Mesodermal cell (in vitro differentiated cells): ENCODE data around the gene GPR4.
"Not testable (repeated sequence)": the region's sequence is repeated elsewhere in the genome, so short reads cannot be mapped to it uniquely, and the experiment has no call there.

Experiments used
- H3K27ac ChIP-seq: 2 replicates; pipeline ENCODE4 v1.7.0; 2013; ENCODE audit warnings: mild to moderate bottlenecking, low read depth, low read length, moderate library complexity; ENCODE audit not compliant: severe bottlenecking
- H3K36me3 ChIP-seq: 2 replicates; pipeline ENCODE4 v1.7.1; 2013; ENCODE audit warnings: mild to moderate bottlenecking, low read length, moderate library complexity; ENCODE audit not compliant: control insufficient read depth, insufficient read depth
- H3K4me1 ChIP-seq: one replicate; pipeline ENCODE4 v1.7.1; 2013; ENCODE audit warnings: mild to moderate bottlenecking, low read length; ENCODE audit not compliant: insufficient read depth, control insufficient read depth, poor library complexity, severe bottlenecking
- H3K4me3 ChIP-seq: 2 replicates; pipeline ENCODE4 v1.7.0; 2013; ENCODE audit warnings: low read length, control low read depth, mild to moderate bottlenecking; ENCODE audit not compliant: insufficient read depth, poor library complexity, severe bottlenecking; ENCODE audit errors: extremely low read depth
- H3K9me3 ChIP-seq: 2 replicates; pipeline ENCODE4 v1.7.1; 2013; ENCODE audit warnings: mild to moderate bottlenecking, low read length, moderate library complexity; ENCODE audit not compliant: control insufficient read depth
- WGBS, 2 experiments: methylation state at CpG; one replicate each; pipeline ENCODE4 v1.1.5; 2013; ENCODE audit warnings: missing lambda C conversion rate in 2 of 2; ENCODE audit not compliant: insufficient coverage in 2 of 2; 5-methylcytosine and 5-hydroxymethylcytosine counted together

The GPR4 gene

DNA sequence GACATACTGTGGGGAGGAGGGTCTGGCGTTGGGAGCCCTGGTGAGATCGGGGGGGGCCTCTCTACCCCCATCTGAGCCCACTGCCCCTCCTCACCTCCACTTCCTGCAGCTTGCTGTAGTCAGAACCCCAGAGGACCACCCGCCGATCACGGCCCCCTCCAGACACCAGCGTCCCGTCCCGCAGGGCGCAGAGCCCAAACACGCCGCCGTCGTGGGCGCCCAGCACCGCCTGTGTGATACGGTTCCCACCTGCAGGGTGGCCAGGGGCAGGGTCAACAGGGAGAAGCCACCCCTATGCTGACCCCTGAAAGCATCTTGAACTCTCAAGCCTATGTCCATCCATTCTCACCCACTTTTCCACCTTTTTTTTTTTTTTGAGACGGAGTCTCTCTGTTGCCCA, 19.4 kb upstream of the GPR4 start:
- no peaks in the 10 kb centered on the region for H3K9me3 ChIP-seq
- WGBS, 2 experiments = 93 to 95% methylated on average over 15 to 16 of the region's 17 CpGs
- H3K36me3 ChIP-seq = peaks cover 51% of the 10 kb centered on the region
- no peak overlapping the region for H3K27ac ChIP-seq
- H3K4me3 ChIP-seq = no peak overlapping the region
- no peaks in the 10 kb centered on the region for H3K4me1 ChIP-seq

DNA sequence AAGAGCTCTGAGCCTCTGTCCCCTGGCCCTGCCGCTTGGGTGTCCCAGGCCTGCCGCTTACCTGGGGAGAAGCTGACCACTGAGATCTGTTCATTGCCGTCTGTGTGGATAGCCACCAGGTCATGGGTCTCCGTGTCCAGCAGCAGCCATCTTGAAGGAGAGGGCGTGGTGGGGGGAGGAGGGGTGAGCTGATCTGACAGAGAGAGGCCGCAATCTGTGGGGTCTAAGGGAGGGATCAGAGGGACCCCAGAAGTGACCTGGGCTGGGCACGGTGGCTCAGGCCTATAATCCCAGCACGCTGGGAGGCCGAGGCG, 14.6 kb upstream of the GPR4 start:
- H3K27ac ChIP-seq = peak overlapping the region; percentile 84
- H3K36me3 ChIP-seq = peaks cover 68% of the 10 kb centered on the region
- no peaks in the 10 kb centered on the region for H3K9me3 ChIP-seq
- peaks cover 8% of the 10 kb centered on the region for H3K4me1 ChIP-seq
- H3K4me3 ChIP-seq = no peak overlapping the region
- WGBS, 2 experiments = 82 to 86% methylated on average over 10 of the region's 10 CpGs

DNA sequence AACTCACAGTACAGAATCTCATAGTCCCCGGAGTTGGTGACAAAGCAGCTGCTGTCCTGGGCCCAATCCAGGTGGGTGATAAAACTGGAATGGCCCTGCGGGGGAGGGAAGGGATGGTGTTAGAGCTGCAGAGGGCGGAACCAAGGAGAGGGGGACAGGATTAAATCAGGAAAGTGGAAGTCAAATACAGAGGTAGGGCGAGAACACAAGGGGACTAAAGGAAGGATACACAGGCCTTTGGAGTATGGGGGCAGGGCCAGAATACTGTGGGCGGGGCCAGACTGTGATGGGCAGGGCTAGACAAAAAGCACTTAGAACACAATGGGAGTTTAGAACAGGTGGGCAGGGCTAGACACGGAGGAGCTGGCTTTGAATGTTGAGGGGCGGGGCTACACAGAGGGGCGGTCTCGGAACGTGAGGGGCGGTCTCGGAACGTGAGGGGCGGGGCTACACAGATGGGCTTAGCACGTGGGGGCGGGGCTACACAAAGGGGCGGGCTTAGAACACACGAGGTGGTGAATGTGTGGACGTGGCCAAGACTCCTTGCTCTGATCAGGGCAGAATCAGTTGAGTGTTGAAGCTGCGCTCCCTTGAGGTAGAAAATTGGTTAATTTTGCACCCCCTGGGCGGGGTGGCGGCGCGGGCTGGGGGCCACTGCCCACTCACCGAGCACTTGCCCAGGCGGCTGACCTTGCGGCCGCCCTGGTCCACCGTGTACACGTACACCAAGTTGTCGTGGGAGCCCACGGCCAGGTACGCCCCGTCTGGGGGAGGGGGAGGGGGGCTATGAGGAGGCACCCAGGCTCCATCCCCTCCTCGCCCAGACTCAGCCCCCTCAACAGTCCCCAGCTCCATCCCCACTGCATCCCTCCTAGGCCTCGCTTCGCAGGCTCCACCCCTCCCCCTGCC, 14.0 kb upstream of the GPR4 start:
- peak overlapping the region; percentile 84 for H3K27ac ChIP-seq
- no peaks in the 10 kb centered on the region for H3K9me3 ChIP-seq
- peaks cover 69% of the 10 kb centered on the region for H3K36me3 ChIP-seq
- 40 to 46% methylated on average over 13 to 25 of the region's 37 CpGs for WGBS, 2 experiments
- H3K4me1 ChIP-seq = peaks cover 8% of the 10 kb centered on the region
- H3K4me3 ChIP-seq = peak overlapping the region; percentile 12

DNA sequence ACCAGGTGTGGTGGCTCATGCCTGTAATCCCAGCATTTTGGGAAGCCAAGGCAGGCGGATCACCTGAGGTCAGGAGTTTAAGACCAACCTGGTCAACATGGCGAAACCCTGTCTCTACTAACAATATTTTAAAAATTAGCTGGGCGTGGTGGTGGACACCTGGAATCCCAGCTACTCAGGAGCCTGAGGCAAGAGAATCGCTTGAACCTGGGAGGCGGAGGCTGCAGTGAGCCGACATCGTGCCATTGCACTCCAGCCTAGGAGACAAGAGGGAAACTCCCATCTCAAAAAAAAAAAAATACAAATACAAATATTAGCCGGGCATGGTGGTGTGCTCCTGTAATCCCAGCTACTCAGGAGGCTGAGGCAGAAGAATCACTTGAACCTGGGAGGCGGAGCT, 13.0 kb upstream of the GPR4 start:
- peaks cover 67% of the 10 kb centered on the region for H3K36me3 ChIP-seq
- not testable (repeated sequence) for H3K4me3 ChIP-seq, H3K4me1 ChIP-seq, H3K27ac ChIP-seq, H3K9me3 ChIP-seq
- WGBS, 2 experiments = 85 to 91% methylated on average over 7 to 8 of the region's 9 CpGs

DNA sequence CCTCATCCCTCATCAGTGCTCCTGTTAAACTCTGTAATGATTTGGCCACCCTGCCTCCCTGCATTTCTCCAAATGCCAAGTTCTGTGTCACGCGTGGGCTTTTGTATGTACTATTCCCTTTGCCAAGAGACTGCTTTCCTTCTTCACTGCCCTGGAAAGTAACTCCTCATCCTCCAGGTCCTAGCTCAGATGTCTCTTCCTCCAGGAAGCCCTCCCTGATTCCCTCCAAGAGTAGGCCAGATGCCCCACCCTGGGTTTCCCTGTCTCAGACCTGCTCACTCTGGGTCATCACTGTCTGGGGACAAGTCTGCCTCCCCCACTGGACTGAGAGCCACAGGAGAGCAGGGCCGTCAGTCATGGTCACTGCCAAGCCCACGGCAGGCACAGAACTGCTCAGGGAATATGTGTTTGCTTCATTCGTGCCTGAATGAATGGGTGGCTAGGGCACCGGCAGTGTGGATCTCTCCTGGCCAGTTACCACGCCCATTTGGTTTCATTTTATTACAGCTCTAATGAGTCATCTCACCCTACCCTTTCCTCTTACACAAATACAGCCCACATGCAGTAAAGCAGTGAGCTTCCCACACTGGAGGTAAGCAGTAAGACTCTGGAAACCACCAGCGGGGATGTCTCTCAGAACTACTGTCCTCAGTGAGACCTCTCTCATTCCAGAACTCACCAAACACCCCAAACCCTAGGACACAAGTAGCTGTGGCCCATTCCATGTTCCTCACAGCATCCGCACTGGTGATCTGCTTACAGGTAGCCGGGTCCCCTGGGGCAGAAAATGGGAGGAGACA, 12.1 kb upstream of the GPR4 start:
- Histone ChIP-seq H3K36me3 (peaks cover 68% of the 10 kb centered on the region), H3K9me3 (no peaks in the 10 kb centered on the region), H3K4me1 (peaks cover 8% of the 10 kb centered on the region), H3K4me3 (no peak overlapping the region), H3K27ac (peak overlapping the region; percentile 6)
- 86 to 95% methylated on average over 6 to 7 of the region's 10 CpGs for WGBS, 2 experiments

DNA sequence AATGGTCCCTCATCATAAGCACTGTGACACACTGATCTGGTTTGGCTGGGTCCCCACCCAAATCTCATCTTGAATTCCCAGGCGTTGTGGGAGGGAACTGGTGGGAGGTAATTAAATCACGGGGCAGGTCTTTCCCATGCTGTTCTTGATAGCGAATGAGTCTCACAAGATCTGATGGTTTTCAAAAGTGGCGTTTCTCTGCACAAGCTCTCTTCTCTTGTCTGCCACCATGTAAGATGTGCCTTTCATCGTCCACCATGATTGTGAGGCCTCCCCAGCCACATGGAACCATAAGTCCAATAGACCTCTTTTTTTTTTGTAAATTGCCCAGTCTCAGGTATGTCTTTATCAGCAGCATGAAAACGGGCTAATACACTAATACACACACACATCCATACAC, 6.9 kb upstream of the GPR4 start:
- no peak overlapping the region for H3K27ac ChIP-seq
- H3K36me3 ChIP-seq = peaks cover 44% of the 10 kb centered on the region
- WGBS, 2 experiments = 94 to 95% methylated on average over 4 to 5 of the region's 6 CpGs
- H3K4me1 ChIP-seq = peaks cover 4% of the 10 kb centered on the region
- H3K4me3 ChIP-seq = no peak overlapping the region
- H3K9me3 ChIP-seq = no peaks in the 10 kb centered on the region

DNA sequence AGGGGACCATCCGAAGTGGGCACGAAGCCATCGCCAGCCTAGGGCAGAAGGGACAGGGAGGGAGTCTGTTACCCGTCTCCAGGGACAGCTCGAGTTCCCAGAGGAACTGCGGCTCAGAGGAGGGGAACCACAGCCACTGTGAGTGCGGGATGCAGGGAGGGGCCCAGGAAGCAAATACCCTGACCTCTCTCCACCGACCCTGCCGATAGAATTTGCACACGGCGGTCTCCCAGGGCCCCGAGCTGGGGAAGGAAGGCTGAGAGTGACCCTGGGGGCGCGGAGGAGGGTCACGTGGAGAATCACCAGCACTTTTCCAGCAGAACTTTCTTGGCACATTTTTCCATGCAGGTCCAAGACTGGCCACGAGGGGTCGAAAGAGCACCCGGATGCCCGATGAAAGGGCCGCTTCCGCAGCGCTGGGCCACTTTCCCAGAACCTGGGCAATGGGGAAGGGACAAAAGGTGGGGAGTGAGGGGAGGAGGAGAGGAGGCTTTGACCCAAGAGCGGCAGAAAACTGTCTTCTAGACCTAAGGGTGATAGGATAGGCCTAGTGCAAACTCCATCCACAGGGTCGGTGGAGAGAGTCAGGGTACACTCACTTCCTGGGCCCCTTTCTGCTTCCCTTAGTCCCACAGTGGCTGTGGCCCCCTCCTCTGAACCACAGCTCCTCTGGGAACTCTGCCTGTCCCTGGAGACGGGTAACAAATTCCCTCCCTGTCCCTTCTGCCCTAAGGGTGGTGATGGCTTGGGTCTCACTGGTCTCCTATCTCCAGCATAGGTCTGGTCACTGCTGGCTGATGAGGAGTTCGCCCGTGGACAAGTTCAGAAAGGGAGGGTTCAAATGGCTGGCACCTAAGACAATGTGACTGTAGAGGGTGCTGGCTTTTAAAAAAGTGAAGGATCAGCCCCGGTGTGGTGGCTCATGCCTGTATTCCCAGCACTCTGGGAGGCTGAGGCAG, 5.3 kb upstream of the GPR4 start:
- Histone ChIP-seq H3K4me3 (peak overlapping the region; percentile 8), H3K27ac (no peak overlapping the region), H3K36me3 (peaks cover 30% of the 10 kb centered on the region), H3K9me3 (no peaks in the 10 kb centered on the region), H3K4me1 (peaks cover 4% of the 10 kb centered on the region)
- WGBS, 2 experiments = 13 to 21% methylated on average over 17 to 25 of the region's 28 CpGs

DNA sequence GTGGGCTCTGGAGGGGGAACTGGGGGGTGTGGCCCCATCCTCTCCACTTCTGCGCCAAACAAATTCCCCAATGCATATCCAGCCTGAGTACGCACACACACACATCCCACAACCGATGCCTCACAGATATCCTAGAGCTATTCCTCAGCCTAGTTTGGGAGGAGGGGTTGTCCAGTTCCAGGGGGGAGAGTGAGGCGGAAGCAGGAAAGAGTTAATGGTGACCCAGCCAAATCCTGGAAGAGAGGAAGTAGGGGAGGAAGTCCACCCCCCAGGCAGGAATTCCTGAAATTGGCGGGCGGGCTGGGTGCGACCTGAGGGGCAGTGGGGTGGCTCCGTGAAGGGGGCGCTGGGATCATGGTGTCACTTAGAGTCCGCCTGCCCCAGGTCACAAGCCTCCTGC, 897 bp downstream of the GPR4 start:
- Histone ChIP-seq H3K9me3 (no peaks in the 10 kb centered on the region), H3K36me3 (no peaks in the 10 kb centered on the region), H3K4me1 (peaks cover 23% of the 10 kb centered on the region), H3K27ac (no peak overlapping the region), H3K4me3 (peak overlapping the region; percentile 39)
- WGBS, 2 experiments = 27 to 100% methylated on average over 1 to 3 of the region's 10 CpGs

DNA sequence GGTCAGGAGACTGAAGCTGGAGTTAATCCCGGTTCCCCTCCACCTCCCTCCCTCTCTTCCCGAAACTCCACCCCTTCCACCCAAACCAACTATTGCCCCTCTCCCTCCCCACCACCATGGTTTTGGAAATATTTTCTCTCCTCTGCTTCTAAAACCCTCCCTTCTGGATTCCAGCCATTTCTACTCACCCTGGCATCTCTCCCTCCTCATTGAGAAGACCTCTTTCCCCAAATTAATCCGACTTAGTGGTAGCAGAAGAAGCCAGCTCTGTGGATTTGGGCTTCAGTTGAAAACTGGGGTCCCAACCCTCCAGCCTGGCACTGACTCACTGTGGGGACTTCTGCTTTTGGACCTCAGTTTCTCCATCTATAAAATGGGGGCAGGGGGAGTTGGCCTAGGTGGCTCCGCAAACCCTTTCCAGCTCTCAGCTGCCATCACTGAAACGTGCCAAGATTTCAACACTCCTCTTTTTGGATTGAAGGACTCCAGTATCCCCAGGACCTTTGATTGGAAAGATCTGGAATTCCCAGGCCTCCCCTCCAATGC, 1.6 kb downstream of the GPR4 start:
- 68 to 83% methylated on average over 4 to 5 of the region's 5 CpGs for WGBS, 2 experiments
- no peak overlapping the region for H3K27ac ChIP-seq
- H3K4me3 ChIP-seq = no peak overlapping the region
- no peaks in the 10 kb centered on the region for H3K36me3 ChIP-seq
- no peaks in the 10 kb centered on the region for H3K9me3 ChIP-seq
- peaks cover 23% of the 10 kb centered on the region for H3K4me1 ChIP-seq

DNA sequence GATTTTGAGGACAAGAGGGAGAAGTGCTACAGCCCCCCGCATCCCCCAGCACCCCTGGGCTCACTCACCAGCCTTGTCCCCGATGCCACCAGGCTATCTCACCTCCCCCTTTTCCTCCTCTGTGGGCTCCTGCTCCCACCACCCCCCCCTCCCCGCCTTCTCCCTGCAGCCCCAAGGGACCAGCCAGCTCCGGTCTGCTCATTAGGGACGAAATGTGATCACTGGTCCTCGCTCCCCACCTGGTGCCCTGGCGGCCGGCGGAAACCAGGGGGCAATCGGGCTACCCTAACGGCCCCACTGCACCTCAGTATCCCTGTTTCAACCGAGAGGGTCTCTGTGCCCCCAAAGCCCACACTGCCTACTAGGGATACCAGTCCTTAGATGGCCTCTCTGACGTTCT, 2.7 kb downstream of the GPR4 start:
- H3K36me3 ChIP-seq = no peaks in the 10 kb centered on the region
- H3K9me3 ChIP-seq = no peaks in the 10 kb centered on the region
- 52 to 53% methylated on average over 10 of the region's 13 CpGs for WGBS, 2 experiments
- no peak overlapping the region for H3K4me3 ChIP-seq
- no peak overlapping the region for H3K27ac ChIP-seq
- H3K4me1 ChIP-seq = peaks cover 23% of the 10 kb centered on the region
